Parathyroid adenoma (tissue), 2 donors: ENCODE data around the gene TNKS1BP1.

Source experiments
- H2AFZ ChIP-seq: fragments of 300-600 bp; sonication (generic); one replicate; pipeline ENCODE4 v1.7.0; 2017; ENCODE audit warnings: antibody characterized with exemption, mild to moderate bottlenecking
- H3K27ac ChIP-seq: fragments of 300-600 bp; sonication (generic); one replicate; pipeline ENCODE4 v1.7.0; 2017
- H3K27me3 ChIP-seq: fragments of 300-600 bp; sonication (generic); one replicate; pipeline ENCODE4 v1.7.0; 2017; ENCODE audit warnings: low read length; ENCODE audit not compliant: control insufficient read depth, insufficient read depth
- H3K36me3 ChIP-seq: fragments of 300-600 bp; sonication (generic); one replicate; pipeline ENCODE4 v1.7.0; 2017; ENCODE audit warnings: low read length; ENCODE audit not compliant: control insufficient read depth, insufficient read depth
- H3K4me1 ChIP-seq: fragments of 300-600 bp; sonication (generic); one replicate; pipeline ENCODE4 v1.7.0; 2017; ENCODE audit warnings: control low read depth
- H3K4me2 ChIP-seq: fragments of 300-600 bp; sonication (generic); one replicate; pipeline ENCODE4 v1.7.0; 2017; ENCODE audit warnings: low read length
- H3K4me3 ChIP-seq: fragments of 300-600 bp; sonication (generic); one replicate; pipeline ENCODE4 v1.7.0; 2017; ENCODE audit warnings: low read depth, low read length
- H3K79me2 ChIP-seq: fragments of 300-600 bp; sonication (generic); one replicate; pipeline ENCODE4 v1.7.0; 2017; ENCODE audit warnings: control low read depth
- H3K9ac ChIP-seq: fragments of 300-600 bp; sonication (generic); one replicate; pipeline ENCODE4 v1.7.0; 2017; ENCODE audit warnings: mild to moderate bottlenecking
- H3K9me3 ChIP-seq: fragments of 300-600 bp; sonication (generic); one replicate; pipeline ENCODE4 v1.7.0; 2017; ENCODE audit warnings: low read length; ENCODE audit not compliant: control insufficient read depth
- TF ChIP-seq, protein P1 (sequence below): fragments of 300-600 bp; sonication (generic); IDR thresholded peaks from one replicate; pipeline ENCODE4 v1.7.0; 2017; ENCODE audit warnings: antibody characterized with exemption, mild to moderate bottlenecking
- donor health status: primary hyperparathyroidism.

Gene TNKS1BP1

DNA sequence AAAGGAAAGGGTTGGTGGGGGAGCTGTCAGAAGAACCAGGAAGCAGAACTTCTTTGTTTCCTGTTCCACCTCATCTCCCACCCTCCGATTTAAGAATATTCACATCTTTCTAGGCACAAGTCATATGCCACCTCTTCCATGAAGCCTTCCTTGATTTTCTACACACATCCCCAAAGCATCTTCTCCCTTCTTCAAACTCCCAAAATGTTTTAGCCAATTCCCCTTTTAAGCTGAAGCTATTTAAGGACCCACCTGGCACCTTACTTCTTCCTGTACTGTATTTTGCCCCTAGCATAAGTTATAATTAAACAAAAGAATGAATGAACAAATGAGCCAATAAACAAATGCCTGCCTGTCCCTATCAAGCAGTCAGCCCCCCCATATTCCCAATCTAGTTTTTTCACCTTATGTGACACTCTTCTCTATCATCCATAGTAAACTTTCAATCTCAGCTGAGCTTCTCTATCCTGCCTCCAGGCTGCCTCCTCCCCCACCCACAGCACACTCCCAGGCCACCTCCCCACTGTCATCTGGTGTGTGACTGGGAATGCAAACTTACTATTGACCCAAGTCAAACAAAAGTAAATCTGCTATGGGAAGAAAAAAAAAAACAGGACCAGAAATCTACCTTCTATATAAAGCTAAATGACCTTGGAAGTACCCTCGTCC lies 3.9 kb downstream of the TNKS1BP1 start:
- Histone ChIP-seq H3K4me2 (no peak overlapping the region), H3K27ac (no peak overlapping the region), H3K9me3 (no peaks in the 10 kb centered on the region), H3K9ac (no peak overlapping the region), H3K36me3 (no peaks in the 10 kb centered on the region), H2AFZ (no peak overlapping the region), H3K79me2 (peaks cover 2% of the 10 kb centered on the region), H3K4me3 (no peak overlapping the region), H3K27me3 (no peaks in the 10 kb centered on the region), H3K4me1 (peaks cover 16% of the 10 kb centered on the region)
- TF ChIP-seq, protein P1, sequence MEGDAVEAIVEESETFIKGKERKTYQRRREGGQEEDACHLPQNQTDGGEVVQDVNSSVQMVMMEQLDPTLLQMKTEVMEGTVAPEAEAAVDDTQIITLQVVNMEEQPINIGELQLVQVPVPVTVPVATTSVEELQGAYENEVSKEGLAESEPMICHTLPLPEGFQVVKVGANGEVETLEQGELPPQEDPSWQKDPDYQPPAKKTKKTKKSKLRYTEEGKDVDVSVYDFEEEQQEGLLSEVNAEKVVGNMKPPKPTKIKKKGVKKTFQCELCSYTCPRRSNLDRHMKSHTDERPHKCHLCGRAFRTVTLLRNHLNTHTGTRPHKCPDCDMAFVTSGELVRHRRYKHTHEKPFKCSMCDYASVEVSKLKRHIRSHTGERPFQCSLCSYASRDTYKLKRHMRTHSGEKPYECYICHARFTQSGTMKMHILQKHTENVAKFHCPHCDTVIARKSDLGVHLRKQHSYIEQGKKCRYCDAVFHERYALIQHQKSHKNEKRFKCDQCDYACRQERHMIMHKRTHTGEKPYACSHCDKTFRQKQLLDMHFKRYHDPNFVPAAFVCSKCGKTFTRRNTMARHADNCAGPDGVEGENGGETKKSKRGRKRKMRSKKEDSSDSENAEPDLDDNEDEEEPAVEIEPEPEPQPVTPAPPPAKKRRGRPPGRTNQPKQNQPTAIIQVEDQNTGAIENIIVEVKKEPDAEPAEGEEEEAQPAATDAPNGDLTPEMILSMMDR, result no peak

DNA sequence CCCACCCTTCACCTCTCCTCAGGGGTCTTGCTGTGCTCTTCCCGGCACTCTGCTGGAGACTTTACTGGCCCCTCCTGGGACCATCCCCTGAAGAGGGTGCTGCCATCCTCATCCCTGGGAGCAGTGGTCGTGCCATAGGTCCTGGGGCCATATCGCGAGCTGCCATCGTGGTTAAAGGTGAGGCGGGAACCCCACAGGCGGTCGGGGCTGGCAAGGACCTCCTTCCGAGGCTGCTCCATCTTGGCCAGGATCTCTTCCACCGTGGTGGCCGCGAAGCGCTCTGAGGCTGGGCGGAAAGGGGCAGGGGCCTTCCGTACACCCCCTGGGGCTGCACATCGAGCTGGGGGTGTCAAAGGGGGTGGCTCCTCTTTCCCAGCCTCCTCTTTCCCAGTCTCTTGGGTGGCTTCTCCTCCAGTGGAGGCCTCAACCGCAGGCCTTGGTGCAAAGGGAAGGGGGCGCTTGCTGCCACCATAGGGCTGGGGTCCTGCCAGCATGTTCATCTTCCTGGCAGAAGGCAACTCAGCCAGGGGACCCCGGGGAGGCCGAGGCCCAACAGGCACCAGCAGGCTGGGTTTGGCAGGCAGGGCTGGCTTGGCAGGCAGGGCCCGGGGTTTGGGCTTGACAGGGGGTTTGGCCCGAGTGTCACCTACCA lies 4.6 kb downstream of the TNKS1BP1 start:
- no peak overlapping the region for H3K4me2 ChIP-seq
- no peak overlapping the region for H3K4me3 ChIP-seq
- peaks cover 20% of the 10 kb centered on the region for H3K4me1 ChIP-seq
- no peak overlapping the region for H3K9ac ChIP-seq
- H3K9me3 ChIP-seq, result no peaks in the 10 kb centered on the region
- no peaks in the 10 kb centered on the region for H3K27me3 ChIP-seq
- no peak overlapping the region for H2AFZ ChIP-seq
- peaks cover 2% of the 10 kb centered on the region for H3K79me2 ChIP-seq
- no peak overlapping the region for H3K27ac ChIP-seq
- H3K36me3 ChIP-seq, result no peaks in the 10 kb centered on the region
- TF ChIP-seq, protein P1, result no peak

DNA sequence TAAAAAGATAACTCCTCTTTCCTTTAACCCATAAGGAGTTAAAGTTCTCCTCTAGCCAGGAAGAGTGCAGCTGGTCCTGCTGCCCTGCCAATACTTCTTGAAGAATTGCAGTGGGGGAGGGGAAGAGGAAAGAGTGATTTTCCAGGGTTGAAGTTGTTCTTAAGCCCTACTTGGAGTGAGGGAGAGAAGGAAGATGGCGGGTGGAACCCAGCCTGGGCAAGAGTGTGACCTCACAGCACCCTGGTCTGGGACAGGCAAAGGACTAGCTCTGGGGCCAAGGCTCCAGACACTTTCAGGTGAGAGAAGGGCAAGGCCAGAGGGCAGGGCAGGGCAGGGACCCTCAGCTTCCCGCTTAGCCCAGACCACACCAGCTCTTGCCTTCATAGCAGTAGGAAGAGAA lies 6.6 kb downstream of the TNKS1BP1 start:
- no peaks in the 10 kb centered on the region for H3K36me3 ChIP-seq
- H2AFZ ChIP-seq, result no peak overlapping the region
- H3K9ac ChIP-seq, result no peak overlapping the region
- peaks cover 2% of the 10 kb centered on the region for H3K79me2 ChIP-seq
- no peaks in the 10 kb centered on the region for H3K27me3 ChIP-seq
- H3K27ac ChIP-seq, result no peak overlapping the region
- no peaks in the 10 kb centered on the region for H3K9me3 ChIP-seq
- TF ChIP-seq, protein P1, result no peak
- no peak overlapping the region for H3K4me2 ChIP-seq
- H3K4me3 ChIP-seq, result no peak overlapping the region
- H3K4me1 ChIP-seq, result peaks cover 21% of the 10 kb centered on the region

DNA sequence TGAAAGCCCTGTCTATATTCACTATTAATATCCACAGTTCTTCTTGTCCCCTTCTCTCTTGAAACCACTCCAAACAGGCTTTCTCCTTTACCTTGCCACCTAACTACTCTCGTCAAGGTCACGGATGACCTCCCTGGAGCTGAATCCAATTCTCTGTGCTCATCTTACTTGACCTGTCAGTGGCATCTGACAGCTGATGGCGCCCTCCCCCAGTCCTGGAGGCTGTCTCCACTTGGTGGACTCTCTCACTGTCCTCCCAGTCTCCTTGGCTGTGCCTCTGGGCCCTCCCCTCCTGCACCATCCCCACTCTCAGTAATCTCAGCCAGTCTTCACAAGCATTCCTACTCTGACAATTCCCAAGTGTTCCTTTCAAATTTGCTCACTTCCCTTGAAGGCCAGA lies 8.7 kb downstream of the TNKS1BP1 start:
- Histone ChIP-seq H2AFZ (no peak overlapping the region), H3K4me2 (no peak overlapping the region), H3K9ac (no peak overlapping the region), H3K4me3 (no peak overlapping the region), H3K9me3 (no peaks in the 10 kb centered on the region), H3K4me1 (peaks cover 22% of the 10 kb centered on the region), H3K27me3 (no peaks in the 10 kb centered on the region), H3K27ac (peak overlapping the region; percentile 77), H3K36me3 (no peaks in the 10 kb centered on the region), H3K79me2 (no peaks in the 10 kb centered on the region)
- TF ChIP-seq, protein P1, result no peak

DNA sequence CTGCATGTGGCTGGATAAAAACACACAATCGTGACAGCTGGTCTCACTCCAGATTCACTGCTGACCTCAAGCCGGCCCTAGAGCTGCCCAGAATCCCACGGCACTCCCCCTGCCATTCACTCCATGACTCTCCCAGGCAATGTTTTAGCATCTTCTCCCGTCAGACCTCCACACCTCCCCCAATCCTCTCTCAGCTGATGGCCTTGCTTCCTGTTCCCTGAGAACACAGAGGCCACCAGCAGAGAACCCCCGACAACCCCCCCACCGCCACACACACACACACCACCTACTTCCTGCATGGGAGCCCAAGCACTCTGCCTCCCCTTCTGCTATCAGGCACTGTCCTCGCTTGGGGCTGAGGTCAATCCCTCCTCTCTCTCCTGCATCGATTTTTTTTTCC lies 9.3 kb downstream of the TNKS1BP1 start:
- H3K79me2 ChIP-seq, result no peaks in the 10 kb centered on the region
- H3K9ac ChIP-seq, result no peak overlapping the region

More for the DNA sequence above, 9.3 kb downstream of the TNKS1BP1 start:
- Histone ChIP-seq H3K9me3 (no peaks in the 10 kb centered on the region), H2AFZ (no peak overlapping the region), H3K4me1 (peaks cover 28% of the 10 kb centered on the region), H3K27me3 (no peaks in the 10 kb centered on the region), H3K4me3 (no peak overlapping the region), H3K27ac (peak overlapping the region; percentile 77), H3K36me3 (no peaks in the 10 kb centered on the region), H3K4me2 (no peak overlapping the region)
- TF ChIP-seq, protein P1, result no peak
